ENCODE measurements around the gene TMEM253.

- TF ChIP-seq, protein P1, sequence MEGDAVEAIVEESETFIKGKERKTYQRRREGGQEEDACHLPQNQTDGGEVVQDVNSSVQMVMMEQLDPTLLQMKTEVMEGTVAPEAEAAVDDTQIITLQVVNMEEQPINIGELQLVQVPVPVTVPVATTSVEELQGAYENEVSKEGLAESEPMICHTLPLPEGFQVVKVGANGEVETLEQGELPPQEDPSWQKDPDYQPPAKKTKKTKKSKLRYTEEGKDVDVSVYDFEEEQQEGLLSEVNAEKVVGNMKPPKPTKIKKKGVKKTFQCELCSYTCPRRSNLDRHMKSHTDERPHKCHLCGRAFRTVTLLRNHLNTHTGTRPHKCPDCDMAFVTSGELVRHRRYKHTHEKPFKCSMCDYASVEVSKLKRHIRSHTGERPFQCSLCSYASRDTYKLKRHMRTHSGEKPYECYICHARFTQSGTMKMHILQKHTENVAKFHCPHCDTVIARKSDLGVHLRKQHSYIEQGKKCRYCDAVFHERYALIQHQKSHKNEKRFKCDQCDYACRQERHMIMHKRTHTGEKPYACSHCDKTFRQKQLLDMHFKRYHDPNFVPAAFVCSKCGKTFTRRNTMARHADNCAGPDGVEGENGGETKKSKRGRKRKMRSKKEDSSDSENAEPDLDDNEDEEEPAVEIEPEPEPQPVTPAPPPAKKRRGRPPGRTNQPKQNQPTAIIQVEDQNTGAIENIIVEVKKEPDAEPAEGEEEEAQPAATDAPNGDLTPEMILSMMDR (conservative IDR thresholded peaks at IDR 0.05) = no peak
- TF ChIP-seq ZFX (IDR thresholded peaks at IDR 0.05) = no peak
Measured at GRCh38 chr14:21120686-21121085, 19.8 kb downstream of the TMEM253 start.

Data from C4-2B (cell line).